ENCODE data around the gene THBS4. TPM values are rescaled to one million over a fixed set of nuclear protein-coding genes. Genes with fewer than 3 reads are reported as not detected.

The THBS4 gene
- total RNA-seq, 1 experiment from 2014 or later: 0.82 TPM

GRCh38 chr5:80008995-80009765, 26.0 kb upstream of the THBS4 start:
- CTCF ChIA-PET: interaction anchor here (1.2 kb wide), 1 partner anchor 74 kb away, joined by 4 read pairs; no protein-coding TSS in a partner anchor

DNA sequence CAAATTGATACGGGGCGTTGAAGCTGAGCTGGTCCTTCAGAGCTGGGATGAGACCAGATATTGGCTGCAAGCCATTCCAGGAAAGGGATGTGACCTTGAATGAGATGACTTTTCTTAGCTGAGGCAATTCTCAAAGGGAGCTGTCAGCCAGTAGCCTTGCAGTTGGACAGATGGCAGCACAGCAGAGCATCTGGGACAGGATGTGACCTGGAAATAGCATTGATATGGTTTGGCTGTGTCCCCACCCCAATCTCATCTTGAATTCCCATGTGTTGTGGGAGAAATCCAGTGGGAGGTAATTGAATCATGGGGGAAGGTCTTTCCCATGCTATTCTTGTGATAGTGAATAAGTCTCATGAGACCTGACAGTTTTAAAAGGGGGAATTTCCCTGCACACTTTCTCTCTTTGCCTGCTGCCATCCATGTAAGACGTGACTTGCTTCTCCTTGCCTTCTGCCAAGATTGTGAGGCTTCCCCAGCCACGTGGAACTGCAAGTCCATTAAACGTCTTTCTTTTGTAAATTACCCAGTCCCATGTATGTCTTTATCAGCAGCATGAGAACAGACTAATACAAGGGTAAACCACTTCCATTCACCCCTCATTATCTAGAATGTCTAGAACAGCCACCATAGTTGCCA, 24.3 kb upstream of the THBS4 start:
- CTCF ChIA-PET: interaction anchor here (1.2 kb wide), 1 partner anchor 15 kb away, joined by 3 read pairs; no protein-coding TSS in a partner anchor
- BruUV-seq (replicated peaks): no TSS peak

More at GRCh38 chr5:80008995-80009765, 26.0 kb upstream of the THBS4 start:
- no peaks in the 10 kb centered on the region for H3K9me3 Mint-ChIP-seq (ENCODE audit: unreplicated experiment)
- no peak for DNase-seq (ENCODE audit: unreplicated experiment)
- intact Hi-C loops (cut with micrococcal nuclease): no loop called here
- H3K4me3 Mint-ChIP-seq (ENCODE audit: unreplicated experiment): no peak overlapping the region
- no TSS peak for BruUV-seq (replicated peaks)
- H3K36me3 Mint-ChIP-seq (ENCODE audit: insufficient read depth, unreplicated experiment): no peaks in the 10 kb centered on the region
- no peaks in the 10 kb centered on the region for H3K4me1 Mint-ChIP-seq (ENCODE audit: insufficient read depth, unreplicated experiment)
- H3K27ac Mint-ChIP-seq (ENCODE audit: low read depth, unreplicated experiment): no peak overlapping the region
- POLR2A ChIA-PET: no interaction called here
- no peak for TF ChIP-seq CTCF (IDR thresholded peaks at IDR 0.05; ENCODE audit: unreplicated experiment)
- no peaks in the 10 kb centered on the region for H3K27me3 Mint-ChIP-seq (ENCODE audit: insufficient read depth, unreplicated experiment)

DNA sequence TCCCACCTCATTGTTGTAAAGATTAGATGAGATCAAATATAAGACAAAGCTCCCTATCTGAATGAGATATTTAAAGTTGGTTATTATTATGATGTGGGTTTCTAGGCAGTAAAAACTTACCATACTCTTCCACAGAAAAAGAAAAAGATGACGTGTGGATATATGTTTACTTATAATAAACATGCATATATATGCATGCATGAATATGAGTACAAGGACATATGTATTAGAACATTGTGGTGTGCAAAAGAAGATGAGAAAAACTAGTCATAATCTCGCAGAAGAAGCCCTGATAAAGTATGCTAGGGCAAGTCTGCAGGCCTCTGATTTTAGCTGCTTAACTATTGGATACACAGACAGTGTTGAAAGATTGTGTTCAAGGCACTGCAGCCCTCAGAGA, 10.1 kb upstream of the THBS4 start:
- ChIA-PET CTCF (interaction anchor here (0.6 kb wide), 1 partner anchor 227 kb away, joined by 3 read pairs; no protein-coding TSS in a partner anchor), POLR2A (no interaction called here)
- Mint-ChIP-seq H3K9me3 (ENCODE audit: unreplicated experiment) (no peaks in the 10 kb centered on the region), H3K27ac (ENCODE audit: low read depth, unreplicated experiment) (no peak overlapping the region), H3K27me3 (ENCODE audit: insufficient read depth, unreplicated experiment) (peaks cover 11% of the 10 kb centered on the region), H3K4me3 (ENCODE audit: unreplicated experiment) (no peak overlapping the region), H3K4me1 (ENCODE audit: insufficient read depth, unreplicated experiment) (no peaks in the 10 kb centered on the region), H3K36me3 (ENCODE audit: insufficient read depth, unreplicated experiment) (no peaks in the 10 kb centered on the region)
- BruUV-seq (replicated peaks): no TSS peak
- TF ChIP-seq CTCF (IDR thresholded peaks at IDR 0.05; ENCODE audit: unreplicated experiment): no peak
- DNase-seq (ENCODE audit: unreplicated experiment): no peak
- intact Hi-C loops (cut with micrococcal nuclease): no loop called here

More for the DNA sequence above, 24.3 kb upstream of the THBS4 start:
- Mint-ChIP-seq H3K36me3 (ENCODE audit: insufficient read depth, unreplicated experiment) (no peaks in the 10 kb centered on the region), H3K9me3 (ENCODE audit: unreplicated experiment) (no peaks in the 10 kb centered on the region), H3K27me3 (ENCODE audit: insufficient read depth, unreplicated experiment) (no peaks in the 10 kb centered on the region), H3K4me1 (ENCODE audit: insufficient read depth, unreplicated experiment) (no peaks in the 10 kb centered on the region), H3K4me3 (ENCODE audit: unreplicated experiment) (no peak overlapping the region), H3K27ac (ENCODE audit: low read depth, unreplicated experiment) (no peak overlapping the region)
- no peak for DNase-seq (ENCODE audit: unreplicated experiment)
- intact Hi-C loops (cut with micrococcal nuclease): no loop called here
- POLR2A ChIA-PET: no interaction called here
- no peak for TF ChIP-seq CTCF (IDR thresholded peaks at IDR 0.05; ENCODE audit: unreplicated experiment)

- Mint-ChIP-seq H3K27me3 (ENCODE audit: insufficient read depth, unreplicated experiment) (peaks cover 11% of the 10 kb centered on the region), H3K27ac (ENCODE audit: low read depth, unreplicated experiment) (no peak overlapping the region), H3K9me3 (ENCODE audit: unreplicated experiment) (no peaks in the 10 kb centered on the region), H3K4me1 (ENCODE audit: insufficient read depth, unreplicated experiment) (no peaks in the 10 kb centered on the region), H3K36me3 (ENCODE audit: insufficient read depth, unreplicated experiment) (no peaks in the 10 kb centered on the region), H3K4me3 (ENCODE audit: unreplicated experiment) (no peak overlapping the region)
- intact Hi-C loops (cut with micrococcal nuclease): no loop called here
- no peak for DNase-seq (ENCODE audit: unreplicated experiment)
- TF ChIP-seq CTCF (IDR thresholded peaks at IDR 0.05; ENCODE audit: unreplicated experiment): no peak
- CTCF ChIA-PET: interaction anchor here (0.7 kb wide), 1 partner anchor 56 kb away, joined by 4 read pairs; no protein-coding TSS in a partner anchor
- POLR2A ChIA-PET: no interaction called here
- BruUV-seq (replicated peaks): no TSS peak
These were observed 8.3 kb upstream of the THBS4 start for GRCh38 chr5:80026841-80027240.

Measured in MCF 10A (cell line).